KG1 (cell line): ENCODE data around the gene ZNF182.
"Not testable (repeated sequence)": the region's sequence is repeated elsewhere in the genome, so short reads cannot be mapped to it uniquely, and the experiment has no call there.

Source experiments
- DNase-seq: peaks from one replicate; lab custom pipeline; 2025; lab: John Stamatoyannopoulos, UW

Gene ZNF182

GRCh38 chrX:48001260-48001659, 2.5 kb downstream of the ZNF182 start:
- DNase-seq = no peak

- no peak for DNase-seq
These were observed 11.1 kb downstream of the ZNF182 start for GRCh38 chrX:47992669-47993068.

DNA sequence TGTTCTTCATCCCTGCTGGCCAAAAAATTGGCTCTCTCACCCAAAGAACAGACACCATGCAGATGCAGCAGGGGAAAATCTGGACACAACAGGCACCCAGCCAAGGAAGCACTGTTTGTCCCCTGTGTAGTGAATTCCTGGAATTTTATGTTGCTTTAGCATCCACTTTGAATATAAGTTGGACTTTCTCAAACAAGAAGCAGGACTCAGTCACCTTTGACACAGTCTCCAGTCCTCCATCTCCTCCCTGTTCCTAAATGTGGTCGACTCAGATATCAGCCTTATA, 11.8 kb downstream of the ZNF182 start:
- no peak for DNase-seq

GRCh38 chrX:47991263-47992094, 12.3 kb downstream of the ZNF182 start:
- DNase-seq = no peak

- DNase-seq = no peak
These were observed 27.3 kb downstream of the ZNF182 start for GRCh38 chrX:47976254-47977151.

- no peak for DNase-seq
These were observed 30.6 kb downstream of the ZNF182 start for GRCh38 chrX:47973235-47973634.

GRCh38 chrX:47965526-47965925, 38.3 kb downstream of the ZNF182 start:
- DNase-seq = not testable (repeated sequence)

GRCh38 chrX:47961830-47962229, 42.0 kb downstream of the ZNF182 start:
- DNase-seq = not testable (repeated sequence)

- no peak for DNase-seq
These were observed 43.4 kb downstream of the ZNF182 start for GRCh38 chrX:47960406-47960805.

DNA sequence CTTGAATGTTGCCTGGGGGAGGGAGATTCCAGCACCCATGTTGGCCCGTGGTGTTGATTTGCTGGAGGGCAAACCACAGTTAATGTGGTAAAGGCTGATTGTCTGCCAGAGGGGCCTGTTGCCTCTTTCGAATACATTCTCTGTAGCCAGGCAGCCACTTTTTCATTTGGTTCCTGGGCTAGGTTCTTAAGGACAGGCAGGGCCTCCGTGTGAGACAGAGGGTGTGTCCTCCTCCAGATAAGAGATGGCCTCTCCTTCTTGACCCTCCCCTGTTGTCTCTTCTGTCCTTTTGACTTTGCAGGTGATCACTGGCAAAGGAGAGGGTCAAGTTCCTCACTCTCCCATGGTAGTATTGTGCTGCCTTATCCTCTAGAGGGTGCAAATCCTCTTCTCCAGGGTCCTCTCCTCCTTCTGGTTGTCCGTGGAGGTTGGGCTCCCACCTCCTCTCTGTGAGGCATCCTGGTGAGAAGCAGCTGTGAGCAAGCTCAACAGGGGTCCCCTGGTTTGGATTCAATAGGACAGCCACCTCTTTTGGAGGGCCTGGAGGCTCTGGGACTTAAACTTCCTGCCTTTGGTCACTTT, 44.9 kb downstream of the ZNF182 start:
- DNase-seq = no peak

GRCh38 chrX:47958206-47958605, 45.6 kb downstream of the ZNF182 start:
- not testable (repeated sequence) for DNase-seq

DNA sequence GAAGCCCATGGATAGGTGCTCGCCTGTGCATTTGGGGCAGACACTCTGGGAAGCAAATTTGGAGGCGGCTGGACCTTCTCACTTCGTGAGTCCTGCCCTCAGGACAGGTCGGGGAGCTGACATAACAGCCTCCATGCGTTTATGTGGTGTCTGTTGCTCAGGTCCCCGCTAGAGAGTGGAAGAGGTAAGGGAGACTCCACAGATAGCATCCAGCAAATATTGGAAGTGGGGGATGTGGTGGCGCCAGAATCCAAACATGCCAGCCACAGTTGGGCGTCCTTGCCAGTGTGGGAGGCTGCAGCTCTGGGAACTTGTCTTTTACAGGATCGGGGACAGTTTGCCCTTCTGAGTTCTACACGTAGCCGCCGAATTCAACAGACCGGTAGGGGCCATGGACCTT, 47.8 kb downstream of the ZNF182 start:
- DNase-seq = no peak

GRCh38 chrX:47955295-47955694, 48.5 kb downstream of the ZNF182 start:
- DNase-seq = not testable (repeated sequence)

DNA sequence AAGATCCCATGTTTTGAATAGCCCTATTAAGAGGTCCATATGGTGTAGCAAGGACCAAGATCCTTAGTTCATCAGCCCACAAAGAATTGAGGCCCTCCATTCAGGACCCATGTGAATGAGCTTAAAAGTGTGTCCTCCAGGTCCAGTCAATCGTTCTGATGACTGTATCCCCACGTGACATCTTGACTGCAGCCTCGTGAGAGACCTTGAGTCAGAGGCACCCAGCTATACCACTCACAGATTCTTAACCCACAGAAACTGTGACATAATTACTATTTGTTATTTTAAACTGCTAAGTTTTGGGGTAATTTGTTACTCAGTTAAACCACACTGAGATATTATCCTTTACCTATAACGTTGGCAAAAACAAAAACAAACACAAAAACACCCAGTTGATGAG, 62.4 kb downstream of the ZNF182 start:
- no peak for DNase-seq

- DNase-seq = no peak
These were observed 63.3 kb downstream of the ZNF182 start for GRCh38 chrX:47940448-47940847.

GRCh38 chrX:47936940-47937317, 66.9 kb downstream of the ZNF182 start:
- no peak for DNase-seq

DNA sequence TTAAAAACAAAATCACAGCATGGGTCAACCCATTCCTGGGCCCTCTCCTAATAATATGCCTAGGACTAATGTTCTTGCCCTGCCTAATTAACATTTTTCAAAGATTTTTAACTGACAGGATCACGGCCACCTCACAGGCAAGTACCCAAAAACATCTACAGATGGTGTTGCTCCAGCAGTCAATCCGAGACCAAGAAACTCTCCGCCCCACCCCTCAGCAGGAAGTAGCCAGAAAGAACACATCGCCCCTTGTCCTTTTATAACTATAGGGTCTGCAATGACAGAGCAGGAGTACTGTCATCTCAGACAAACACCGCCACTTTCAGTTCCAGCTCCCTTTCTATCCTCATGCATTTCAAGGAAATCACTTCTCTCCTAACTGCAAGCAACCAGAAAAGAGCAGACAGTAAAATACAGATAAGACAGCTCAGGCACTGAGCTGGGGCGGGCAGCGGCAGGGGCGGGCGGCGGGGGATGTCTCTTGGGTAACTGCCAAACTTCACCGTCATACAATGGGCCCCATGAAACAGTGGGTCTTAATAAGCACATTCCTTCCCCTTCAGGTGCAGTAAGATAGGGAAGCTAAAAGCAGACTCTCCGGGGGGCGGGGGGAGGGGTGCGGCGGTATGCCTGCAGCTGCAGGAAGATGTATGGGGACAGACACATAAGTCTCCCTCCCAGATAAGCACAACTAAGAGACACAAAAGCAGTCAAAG, 67.4 kb downstream of the ZNF182 start:
- DNase-seq = no peak

GRCh38 chrX:47933946-47934345, 69.8 kb downstream of the ZNF182 start:
- no peak for DNase-seq

GRCh38 chrX:47931970-47932369, 71.8 kb downstream of the ZNF182 start:
- not testable (repeated sequence) for DNase-seq

- no peak for DNase-seq
These were observed 76.6 kb downstream of the ZNF182 start for GRCh38 chrX:47927212-47927611.
